PC-3 (cell line): ENCODE measurements around the gene FAM124A. TPM values are rescaled to one million over a fixed set of nuclear protein-coding genes. Genes with fewer than 3 reads are reported as not detected.

Experiments used
- ATAC-seq: fragments of 200-7000 bp; cut with Tn5 transposase; 2 replicates; pipeline ENCODE4 v1.9.1; 2020; ENCODE audit warnings: mild to moderate bottlenecking, moderate library complexity
- BruUV-seq: library from RNA; stranded (reverse); fragments of 400-500 nt; replicated peaks from 2 replicates; lab custom pipeline; 2021; lab: Mats Ljungman, UMichigan
- CTCF ChIA-PET: fragments of 300-600 bp; sonication (Branson Sonifier 250); formaldehyde crosslinking; loops from one replicate; lab custom pipeline; 2022; ENCODE audit warnings: antibody characterized with exemption; lab: Charles Lee
- POLR2A ChIA-PET: fragments of 300-600 bp; sonication (Branson Sonifier 250); formaldehyde crosslinking; loops from one replicate; lab custom pipeline; 2022; ENCODE audit warnings: antibody characterized with exemption; ENCODE audit not compliant: unreplicated experiment; lab: Charles Lee
- DNase-seq: peaks from one replicate; pipeline ENCODE4 v3.0.0-alpha.2; 2015
- H2AFZ ChIP-seq: fragments of 300-600 bp; sonication (generic); 2 replicates; pipeline ENCODE4 v1.6.0; 2016; ENCODE audit warnings: antibody characterized with exemption, low read length
- H3F3A ChIP-seq: fragments of 300-600 bp; sonication (generic); one replicate; pipeline ENCODE4 v1.6.0; 2017; ENCODE audit warnings: antibody characterized with exemption, low read length, control low read depth, mild to moderate bottlenecking; ENCODE audit not compliant: unreplicated experiment
- H3K27ac ChIP-seq: fragments of 300-600 bp; sonication (generic); 2 replicates; pipeline ENCODE4 v1.5.1; 2016; ENCODE audit warnings: mild to moderate bottlenecking, low read length
- H3K27me3 ChIP-seq: fragments of 300-600 bp; sonication (generic); 2 replicates; pipeline ENCODE4 v1.6.1; 2016; ENCODE audit warnings: low read length, mixed read lengths
- H3K36me3 ChIP-seq: fragments of 300-600 bp; sonication (generic); 2 replicates; pipeline ENCODE4 v1.6.1; 2016; ENCODE audit warnings: low read depth, mixed run types, low read length, mixed read lengths
- H3K4me1 ChIP-seq: fragments of 300-600 bp; sonication (generic); 2 replicates; pipeline ENCODE4 v1.5.1; 2016; ENCODE audit warnings: low read length; ENCODE audit not compliant: insufficient read depth
- H3K4me2 ChIP-seq: fragments of 300-600 bp; sonication (generic); 2 replicates; pipeline ENCODE4 v1.6.0; 2016; ENCODE audit warnings: low read length
- H3K4me3 ChIP-seq: fragments of 300-600 bp; sonication (generic); 2 replicates; pipeline ENCODE4 v1.5.1; 2016; ENCODE audit warnings: mild to moderate bottlenecking, low read length, mixed read lengths
- H3K79me2 ChIP-seq: fragments of 300-600 bp; sonication (generic); 2 replicates; pipeline ENCODE4 v1.6.1; 2017; ENCODE audit warnings: low read length, mixed read lengths
- H3K9ac ChIP-seq: fragments of 300-600 bp; sonication (generic); 2 replicates; pipeline ENCODE4 v1.6.0; 2016; ENCODE audit warnings: mild to moderate bottlenecking, low read length
- H3K9me2 ChIP-seq: fragments of 300-600 bp; sonication (generic); replicated peaks from 2 replicates; pipeline ENCODE4 v1.6.1; 2016; ENCODE audit warnings: mixed run types, low read length, mixed read lengths
- H3K9me3 ChIP-seq: fragments of 300-600 bp; sonication (generic); 2 replicates; pipeline ENCODE4 v1.6.1; 2016; ENCODE audit warnings: low read length, mixed read lengths
- H4K20me1 ChIP-seq: fragments of 300-600 bp; sonication (generic); 2 replicates; pipeline ENCODE4 v1.6.1; 2016; ENCODE audit warnings: low read length, mixed read lengths
- CTCF ChIP-seq: fragments of 300-600 bp; sonication (generic); conservative IDR thresholded peaks from 2 replicates; pipeline ENCODE4 v1.5.1; 2017; ENCODE audit warnings: antibody characterized with exemption, low read depth, mild to moderate bottlenecking, low read length
- EZH2 ChIP-seq: fragments of 300-600 bp; sonication (generic); IDR thresholded peaks from one replicate; pipeline ENCODE4 v1.6.1; 2017; ENCODE audit warnings: antibody characterized with exemption, mild to moderate bottlenecking, low read length; ENCODE audit not compliant: unreplicated experiment
- EZH2phosphoT487 ChIP-seq: fragments of 300-600 bp; sonication (generic); IDR thresholded peaks from 2 replicates; pipeline ENCODE4 v1.6.1; 2018; ENCODE audit warnings: mild to moderate bottlenecking, antibody characterized with exemption, low read length, borderline replicate concordance
- intact Hi-C: fragments of 100-400 bp; cut with micrococcal nuclease; formaldehyde crosslinking; loops from 2 replicates; pipeline ENCODE4 v1.9.0; 2023
- total RNA-seq: library from RNA; depleted of rRNA; stranded (reverse); fragments of >200 nt; gene quantifications from 2 replicates; pipeline ENCODE4 v1.2.3, GENCODE V29; 2014

FAM124A gene
- total RNA-seq, 1 experiment from 2014 or later = 1.1 TPM

GRCh38 chr13:51212758-51213157 lies 9.4 kb upstream of the FAM124A start:
- Histone ChIP-seq H2AFZ (no peak overlapping the region), H3K4me1 (no peaks in the 10 kb centered on the region), H4K20me1 (no peaks in the 10 kb centered on the region), H3K9me3 (no peaks in the 10 kb centered on the region), H3K9me2 (no peaks in the 10 kb centered on the region), H3K27ac (no peak overlapping the region), H3K27me3 (peaks cover 80% of the 10 kb centered on the region), H3F3A (no peaks in the 10 kb centered on the region), H3K4me2 (no peak overlapping the region), H3K36me3 (no peaks in the 10 kb centered on the region), H3K9ac (no peak overlapping the region), H3K4me3 (no peak overlapping the region), H3K79me2 (no peaks in the 10 kb centered on the region)
- TF ChIP-seq CTCF (no peak), EZH2phosphoT487 (no peak), EZH2 (no peak)
- POLR2A ChIA-PET = no interaction called here
- intact Hi-C loops = no loop called here
- DNase-seq (no peak), ATAC-seq (no peak)
- CTCF ChIA-PET = no interaction called here
- BruUV-seq = no TSS peak

GRCh38 chr13:51213173-51213728 lies 8.9 kb upstream of the FAM124A start:
- Histone ChIP-seq H3K9me3 (no peaks in the 10 kb centered on the region), H3K9ac (no peak overlapping the region), H3K4me1 (no peaks in the 10 kb centered on the region), H3K27ac (no peak overlapping the region), H3K27me3 (peaks cover 76% of the 10 kb centered on the region), H3K36me3 (no peaks in the 10 kb centered on the region), H3K4me2 (no peak overlapping the region), H2AFZ (no peak overlapping the region), H3K9me2 (no peaks in the 10 kb centered on the region), H3K79me2 (no peaks in the 10 kb centered on the region), H4K20me1 (no peaks in the 10 kb centered on the region), H3F3A (no peaks in the 10 kb centered on the region), H3K4me3 (no peak overlapping the region)
- BruUV-seq = no TSS peak
- CTCF ChIA-PET = no interaction called here
- DNase-seq (no peak), ATAC-seq (no peak)
- intact Hi-C loops = no loop called here
- TF ChIP-seq EZH2 = no peak
- TF ChIP-seq CTCF = no peak
- no peak for TF ChIP-seq EZH2phosphoT487
- POLR2A ChIA-PET = interaction anchor here (0.7 kb wide), 1 partner anchor 241 kb away, joined by 5 read pairs; no protein-coding TSS in a partner anchor

GRCh38 chr13:51218626-51219025 lies 3.6 kb upstream of the FAM124A start:
- ChIA-PET CTCF (no interaction called here), POLR2A (no interaction called here)
- H3K9me2 ChIP-seq = no peaks in the 10 kb centered on the region
- DNase-seq (no peak), ATAC-seq (no peak)
- no peaks in the 10 kb centered on the region for H3K4me1 ChIP-seq
- no peaks in the 10 kb centered on the region for H3F3A ChIP-seq
- no peak overlapping the region for H3K4me3 ChIP-seq
- no TSS peak for BruUV-seq
- TF ChIP-seq EZH2 (no peak), CTCF (no peak), EZH2phosphoT487 (no peak)
- no peak overlapping the region for H3K4me2 ChIP-seq
- no peaks in the 10 kb centered on the region for H4K20me1 ChIP-seq
- H3K79me2 ChIP-seq = no peaks in the 10 kb centered on the region
- H3K36me3 ChIP-seq = no peaks in the 10 kb centered on the region
- no peaks in the 10 kb centered on the region for H3K9me3 ChIP-seq
- intact Hi-C loops = no loop called here
- no peak overlapping the region for H2AFZ ChIP-seq
- H3K9ac ChIP-seq = no peak overlapping the region
- peaks cover 22% of the 10 kb centered on the region for H3K27me3 ChIP-seq
- no peak overlapping the region for H3K27ac ChIP-seq
